BE2C (cell line): ENCODE data around the gene CCDC68.

Experiments
- DNase-seq: peaks from one replicate; pipeline ENCODE4 v3.0.0-alpha.2; 2020
- H3K27me3 ChIP-seq: fragments of 250-450 bp; sonication (Bioruptor Pico); 2 replicates; pipeline ENCODE4 v1.5.1; 2020; ENCODE audit warnings: mild to moderate bottlenecking
- H3K36me3 ChIP-seq: fragments of 250-450 bp; sonication (Bioruptor Pico); 2 replicates; pipeline ENCODE4 v1.5.1; 2020; ENCODE audit warnings: mild to moderate bottlenecking
- H3K4me1 ChIP-seq: fragments of 250-450 bp; sonication (Bioruptor Pico); 2 replicates; pipeline ENCODE4 v1.5.1; 2020
- H3K4me3 ChIP-seq: 2 replicates; pipeline ENCODE4 v1.5.1; 2011; ENCODE audit warnings: low read depth, low read length
- H3K9me3 ChIP-seq: fragments of 250-450 bp; sonication (Bioruptor Pico); 2 replicates; pipeline ENCODE4 v1.5.1; 2020
- CTCF ChIP-seq: IDR thresholded peaks from 2 replicates; pipeline ENCODE4 v1.5.1; 2012; ENCODE audit warnings: mild to moderate bottlenecking, low read depth, low read length

The CCDC68 gene

GRCh38 chr18:54888933-54889332, 70.3 kb downstream of the CCDC68 start:
- H3K9me3 ChIP-seq = no peaks in the 10 kb centered on the region
- H3K4me1 ChIP-seq = no peaks in the 10 kb centered on the region
- no peak for DNase-seq
- H3K4me3 ChIP-seq = no peak overlapping the region
- no peaks in the 10 kb centered on the region for H3K36me3 ChIP-seq
- no peak for TF ChIP-seq CTCF
- H3K27me3 ChIP-seq = no peaks in the 10 kb centered on the region

DNA sequence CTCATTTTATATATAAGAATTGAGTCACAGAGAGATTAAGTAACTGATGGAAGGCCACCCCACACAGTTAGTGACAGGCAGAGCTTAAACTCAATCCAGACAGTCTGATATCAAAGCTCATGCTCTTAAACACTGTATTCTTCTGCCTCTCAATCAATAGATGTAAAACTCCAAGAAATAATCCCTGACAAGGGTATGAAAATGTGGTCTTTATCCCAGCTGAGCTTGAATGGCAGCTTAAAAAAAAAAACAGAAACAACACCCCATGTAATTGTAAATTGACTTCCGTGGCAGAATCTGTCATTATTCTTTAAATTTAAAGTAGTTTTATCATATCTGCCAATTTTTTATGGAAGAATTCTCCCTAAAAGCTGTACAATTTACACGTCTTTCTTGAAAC, 70.9 kb downstream of the CCDC68 start:
- no peak for DNase-seq
- Histone ChIP-seq H3K9me3 (no peaks in the 10 kb centered on the region), H3K36me3 (no peaks in the 10 kb centered on the region), H3K27me3 (no peaks in the 10 kb centered on the region), H3K4me3 (no peak overlapping the region), H3K4me1 (no peaks in the 10 kb centered on the region)
- no peak for TF ChIP-seq CTCF

- TF ChIP-seq CTCF = no peak
Observed at GRCh38 chr18:54883816-54884604, 75.3 kb downstream of the CCDC68 start.

GRCh38 chr18:54882318-54882717, 76.9 kb downstream of the CCDC68 start:
- Histone ChIP-seq H3K4me1 (peaks cover 11% of the 10 kb centered on the region), H3K36me3 (no peaks in the 10 kb centered on the region), H3K27me3 (no peaks in the 10 kb centered on the region), H3K9me3 (no peaks in the 10 kb centered on the region), H3K4me3 (no peak overlapping the region)
- DNase-seq = no peak
- no peak for TF ChIP-seq CTCF

More at GRCh38 chr18:54883816-54884604, 75.3 kb downstream of the CCDC68 start:
- no peaks in the 10 kb centered on the region for H3K36me3 ChIP-seq
- peaks cover 11% of the 10 kb centered on the region for H3K4me1 ChIP-seq
- no peak overlapping the region for H3K4me3 ChIP-seq
- no peak for DNase-seq
- H3K27me3 ChIP-seq = no peaks in the 10 kb centered on the region
- H3K9me3 ChIP-seq = no peaks in the 10 kb centered on the region

DNA sequence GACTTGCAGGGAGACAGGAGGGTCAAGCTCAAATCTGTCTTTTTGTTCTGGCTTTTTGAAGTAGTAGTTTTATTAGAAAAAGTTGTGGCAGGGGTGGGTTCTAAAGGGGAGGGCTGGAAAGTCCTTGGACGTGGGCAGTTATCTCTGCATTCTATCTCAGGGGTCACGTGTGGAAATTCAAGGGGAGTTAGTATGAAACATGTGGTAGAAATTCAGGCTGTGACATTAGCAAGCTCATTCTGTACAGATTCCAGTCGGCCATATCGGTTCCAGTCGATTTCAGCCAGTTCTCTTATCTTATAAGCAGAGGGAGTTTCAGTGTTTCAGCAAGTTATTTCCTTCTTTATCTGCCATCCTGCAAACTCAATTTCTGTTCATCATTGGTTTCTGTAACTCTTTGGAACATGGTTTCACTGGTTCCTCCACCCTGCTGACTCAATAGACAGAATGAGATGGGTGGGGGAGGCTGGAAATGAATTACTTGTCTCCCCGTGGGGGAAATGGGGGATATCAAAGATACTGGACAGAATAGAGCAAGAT, 78.0 kb downstream of the CCDC68 start:
- H3K4me3 ChIP-seq = 0 out of 2 replicates have a peak overlapping the region, but pooled peaks have one; percentile 7
- no peaks in the 10 kb centered on the region for H3K9me3 ChIP-seq
- no peaks in the 10 kb centered on the region for H3K36me3 ChIP-seq
- no peaks in the 10 kb centered on the region for H3K27me3 ChIP-seq
- peak; percentile 16 for DNase-seq
- TF ChIP-seq CTCF = no peak
- peaks cover 11% of the 10 kb centered on the region for H3K4me1 ChIP-seq
